HG03103 (cell line): ENCODE data around the gene MARK4.
"Not testable (repeated sequence)": the region's sequence is repeated elsewhere in the genome, so short reads cannot be mapped to it uniquely, and the experiment has no call there.

Source experiments
- ATAC-seq: cut with Tn5 transposase; IDR thresholded peaks from one replicate; pipeline ENCODE4 v1.9.1; 2021; ENCODE audit warnings: low read depth; ENCODE audit not compliant: unreplicated experiment

The MARK4 gene

DNA sequence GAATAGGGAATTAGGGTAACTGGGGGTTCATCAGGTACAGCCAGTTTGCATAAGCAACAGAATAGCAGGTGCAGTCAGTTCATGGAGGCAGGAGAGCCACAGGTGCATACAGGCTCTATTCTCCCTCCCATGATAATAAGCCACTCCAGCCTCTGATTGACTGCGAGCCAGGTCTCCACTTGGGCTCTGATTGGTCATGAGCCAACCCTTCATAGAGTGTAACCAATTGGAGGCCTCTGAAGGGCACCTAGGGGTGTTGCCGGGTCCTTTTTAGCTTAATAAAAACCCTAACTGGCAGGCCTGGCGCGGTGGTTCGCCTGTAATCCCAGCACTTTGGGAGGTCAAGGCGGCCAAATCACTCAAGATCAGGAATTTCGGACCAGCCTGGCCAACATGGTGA is 80.3 kb downstream of the MARK4 start:
- ATAC-seq, result no peak

DNA sequence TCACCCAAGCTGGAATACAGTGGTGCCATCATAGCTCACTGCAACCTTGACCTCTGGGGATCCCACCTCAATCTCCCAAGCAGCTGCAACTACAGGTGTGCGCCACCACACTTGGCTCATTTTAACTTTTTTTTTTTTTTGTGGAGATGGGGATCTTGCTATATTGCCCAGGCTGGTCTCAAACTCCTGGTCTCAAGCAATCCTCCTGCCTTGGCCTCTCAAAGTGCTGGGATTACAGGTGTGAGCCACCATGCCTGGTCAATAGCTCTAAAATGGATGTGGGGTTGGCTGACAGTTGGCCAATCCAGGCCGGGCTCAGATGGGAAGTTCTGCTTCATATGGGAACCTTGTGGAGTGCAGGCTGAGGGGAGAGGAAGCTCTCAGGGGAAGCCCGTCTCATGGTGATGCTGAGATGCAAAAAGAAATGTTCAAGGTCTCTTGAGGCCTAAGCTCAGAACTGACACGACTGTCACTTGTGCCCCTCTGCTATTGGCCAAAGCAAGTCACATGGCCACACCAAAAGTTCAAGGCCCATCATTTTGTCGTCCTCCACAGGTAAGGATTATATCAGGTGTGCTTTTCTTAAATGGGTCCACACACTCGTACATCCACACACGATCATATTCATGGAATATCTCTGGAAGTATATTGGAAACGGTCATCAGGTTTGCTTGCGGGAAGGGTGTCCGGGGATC is 82.7 kb downstream of the MARK4 start:
- no peak for ATAC-seq

DNA sequence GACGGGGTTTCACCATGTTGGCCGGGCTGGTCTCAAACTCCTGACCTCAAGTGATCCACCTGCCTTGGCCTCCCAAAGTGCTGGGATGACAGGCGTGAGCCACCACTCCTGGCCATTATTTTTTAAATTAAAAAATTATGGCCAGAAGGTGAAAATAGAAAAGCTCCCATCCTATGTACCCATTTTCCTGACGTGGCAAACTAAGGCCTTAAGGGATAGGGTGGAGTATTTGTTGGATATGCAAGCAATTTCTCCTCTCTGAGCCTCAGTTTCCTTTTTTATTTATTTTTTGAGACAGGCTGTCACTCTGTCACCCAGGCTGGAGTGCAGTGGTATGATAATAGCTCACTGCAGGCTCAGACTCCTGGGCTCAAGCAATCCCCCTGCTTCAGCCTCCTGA is 83.8 kb downstream of the MARK4 start:
- ATAC-seq, result not testable (repeated sequence)

DNA sequence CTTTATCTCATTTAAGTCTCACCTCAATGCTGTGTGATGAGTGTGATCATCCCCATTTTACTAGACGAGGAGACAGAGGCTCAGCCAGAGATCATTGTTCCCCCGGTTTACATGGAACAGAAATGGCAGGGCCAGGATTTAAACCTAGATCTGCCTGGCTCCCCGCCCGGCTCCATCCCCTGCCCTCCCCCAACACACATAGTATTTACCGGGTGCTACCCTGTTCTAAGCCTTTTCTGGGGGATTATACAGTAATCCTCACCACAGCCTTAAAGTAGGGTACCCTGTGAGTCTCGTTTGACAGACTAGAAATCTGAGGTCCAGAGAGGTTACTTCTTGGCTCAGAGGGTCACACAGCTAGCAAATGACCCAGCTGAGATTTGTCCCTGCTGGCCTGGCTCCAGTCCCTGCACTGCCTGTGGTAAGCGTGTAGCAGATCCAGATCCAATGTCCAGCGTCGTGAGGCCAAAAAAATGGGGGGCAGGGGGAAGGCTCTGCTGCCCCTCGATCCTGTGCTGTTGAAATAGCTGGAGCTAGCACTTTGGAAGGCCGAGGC is 85.7 kb downstream of the MARK4 start:
- no peak for ATAC-seq

DNA sequence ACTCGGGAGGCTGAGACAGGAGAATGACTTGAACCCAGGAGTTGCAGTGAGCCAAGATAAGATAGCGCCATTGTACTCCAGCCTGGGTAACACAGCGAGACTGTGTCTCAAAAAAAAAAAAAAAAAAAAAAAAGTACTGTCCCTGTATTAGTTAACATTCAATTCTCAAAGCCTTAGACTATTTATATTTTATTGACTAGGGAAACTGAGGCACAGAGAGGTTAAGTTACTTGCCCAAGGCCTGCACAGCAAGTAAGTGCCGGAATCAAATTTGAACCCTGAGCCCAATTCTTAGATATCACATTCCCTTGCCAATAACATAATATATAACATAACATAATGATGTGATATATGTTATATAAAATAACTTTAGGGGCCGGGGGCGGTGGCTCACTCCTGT is 88.6 kb downstream of the MARK4 start:
- no peak for ATAC-seq

DNA sequence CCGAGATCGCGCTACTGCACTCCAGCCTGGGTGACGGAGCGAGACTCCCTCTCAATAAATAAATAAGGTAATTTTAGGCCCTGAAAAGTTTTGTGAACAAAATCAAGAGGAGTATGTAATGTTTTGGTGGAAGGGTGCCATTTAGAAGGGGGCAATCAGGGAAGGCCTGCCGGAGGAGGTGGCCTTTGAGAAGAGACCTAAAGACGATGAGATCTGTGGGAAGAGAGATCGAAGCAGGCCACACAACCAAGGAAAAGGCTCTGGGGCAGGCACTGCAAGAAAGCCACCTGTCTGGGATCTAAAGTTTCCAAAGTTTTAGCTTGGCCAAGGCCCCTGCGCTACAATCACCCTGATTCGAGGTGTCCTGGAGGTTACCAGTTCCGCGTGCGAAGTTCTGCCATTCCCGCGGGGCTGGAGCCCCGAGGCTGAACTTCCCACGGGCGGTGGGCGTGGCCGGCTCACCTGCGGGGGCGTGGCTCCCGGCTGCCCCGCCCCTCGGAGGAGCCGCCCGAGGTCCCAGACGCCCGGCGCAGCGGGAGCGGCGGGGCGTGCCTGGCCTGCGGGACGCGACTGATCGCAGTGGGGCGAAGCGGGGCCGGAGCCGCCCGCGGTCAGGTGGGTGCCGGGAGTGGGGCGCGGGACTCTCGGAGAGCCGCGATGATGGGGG is 89.3 kb downstream of the MARK4 start, which contains the start of gene KLC3:
TSS of gene KLC3 (plus strand) at position 519 of the 667 bp plus-strand sequence. CDS start 4,792 bp downstream, outside the sequence.
- ATAC-seq, result no peak

DNA sequence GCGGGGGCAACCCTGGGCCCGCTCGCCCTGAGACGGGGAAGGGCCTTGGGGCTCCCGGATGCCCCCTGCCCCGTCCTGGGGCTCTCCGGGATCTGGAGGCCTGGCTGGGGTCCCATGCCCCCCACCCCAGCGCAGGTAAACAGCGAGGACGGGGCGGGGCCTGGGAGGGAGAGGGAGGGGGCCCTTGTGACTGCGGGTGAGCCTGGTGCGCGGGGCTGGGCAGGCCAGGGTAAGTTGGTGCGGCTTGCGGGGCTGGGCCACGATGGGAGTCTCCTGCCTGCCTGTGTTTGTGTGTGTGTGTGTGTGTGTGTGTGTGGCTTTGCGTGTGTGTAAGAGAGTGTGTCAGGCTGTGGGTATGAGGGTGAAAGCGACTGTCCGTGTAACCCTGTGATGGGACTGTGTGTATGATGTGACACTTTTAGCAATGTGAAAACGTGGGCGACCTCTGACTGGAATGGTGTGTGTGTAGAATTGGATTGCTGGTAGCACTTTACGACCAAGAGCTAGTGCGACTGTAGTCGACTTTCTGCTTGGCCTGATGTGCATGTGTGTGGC is 89.9 kb downstream of the MARK4 start:
- no peak for ATAC-seq

DNA sequence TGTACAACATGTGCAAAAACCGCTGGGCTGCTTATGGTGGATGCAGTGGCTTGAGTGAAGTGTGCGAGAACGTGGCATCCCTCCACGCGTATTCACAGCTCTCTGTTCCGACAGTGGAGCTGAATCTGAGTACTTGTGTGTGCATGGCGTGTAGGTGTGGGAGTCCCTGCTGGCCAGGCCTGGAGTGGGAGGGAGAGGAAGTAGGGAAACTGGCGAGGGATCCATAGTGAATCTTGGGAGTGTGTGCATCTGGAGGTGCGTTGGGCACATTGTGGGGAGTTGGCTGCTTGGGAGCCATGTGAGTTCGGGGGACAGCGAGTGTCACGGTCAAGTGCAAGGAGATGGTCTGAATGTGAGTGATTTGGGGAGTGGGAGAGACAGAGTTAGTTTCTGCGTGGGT is 91.8 kb downstream of the MARK4 start:
- ATAC-seq, result no peak

DNA sequence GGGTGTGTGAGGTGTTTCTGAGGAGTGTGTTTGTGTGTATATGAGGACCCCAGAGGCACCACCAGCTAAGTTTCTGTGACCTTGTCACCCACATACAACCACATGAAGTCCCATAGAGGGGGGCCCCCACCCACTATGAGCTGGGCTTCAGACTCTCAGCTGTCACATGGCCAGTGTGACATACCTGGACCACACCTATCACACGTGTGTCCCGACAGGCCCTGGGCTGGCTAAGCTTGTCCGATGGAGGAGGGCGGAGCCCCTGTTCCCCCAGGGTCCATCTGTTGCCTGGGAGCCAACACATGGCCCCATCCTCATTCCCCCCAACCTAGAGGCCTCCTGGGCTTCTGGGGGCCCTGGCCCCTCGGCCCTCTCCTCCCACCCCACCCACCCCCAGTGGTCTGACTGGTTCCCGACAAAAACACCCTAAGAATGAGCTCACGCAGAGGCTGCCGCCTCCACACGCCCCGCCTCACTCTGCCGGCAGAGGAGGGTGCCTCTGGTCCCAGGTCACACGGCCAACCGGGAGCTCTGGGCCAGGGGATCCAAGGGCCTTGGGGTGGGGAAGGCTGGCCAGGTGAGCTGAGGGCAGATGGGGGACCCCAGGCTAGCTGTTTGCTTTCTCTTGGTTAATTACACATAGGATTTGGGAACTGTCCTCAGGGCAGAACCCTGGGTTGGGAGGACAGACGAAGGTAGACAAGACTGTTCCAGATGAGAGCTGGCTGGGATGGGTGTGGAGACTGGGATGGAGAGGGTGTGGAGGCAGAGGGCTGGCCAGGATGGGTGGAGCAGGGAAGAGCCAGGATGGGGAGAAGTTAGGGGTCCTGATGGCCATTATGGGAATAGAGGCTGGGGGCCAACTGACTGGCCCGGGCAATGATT is 93.8 kb downstream of the MARK4 start:
- ATAC-seq, result no peak

DNA sequence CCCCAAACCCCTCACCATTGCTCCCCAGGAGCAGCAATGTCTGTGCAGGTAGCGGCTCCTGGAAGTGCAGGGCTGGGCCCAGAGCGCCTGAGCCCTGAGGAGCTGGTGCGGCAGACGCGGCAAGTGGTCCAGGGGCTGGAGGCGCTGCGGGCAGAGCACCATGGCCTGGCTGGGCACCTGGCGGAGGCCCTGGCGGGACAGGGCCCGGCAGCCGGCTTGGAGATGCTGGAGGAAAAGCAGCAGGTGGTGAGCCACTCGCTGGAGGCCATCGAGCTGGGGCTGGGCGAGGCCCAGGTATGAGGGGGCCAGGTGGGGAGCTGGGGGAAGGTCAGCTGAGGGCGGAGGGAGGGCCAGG is 94.4 kb downstream of the MARK4 start:
- ATAC-seq, result no peak

DNA sequence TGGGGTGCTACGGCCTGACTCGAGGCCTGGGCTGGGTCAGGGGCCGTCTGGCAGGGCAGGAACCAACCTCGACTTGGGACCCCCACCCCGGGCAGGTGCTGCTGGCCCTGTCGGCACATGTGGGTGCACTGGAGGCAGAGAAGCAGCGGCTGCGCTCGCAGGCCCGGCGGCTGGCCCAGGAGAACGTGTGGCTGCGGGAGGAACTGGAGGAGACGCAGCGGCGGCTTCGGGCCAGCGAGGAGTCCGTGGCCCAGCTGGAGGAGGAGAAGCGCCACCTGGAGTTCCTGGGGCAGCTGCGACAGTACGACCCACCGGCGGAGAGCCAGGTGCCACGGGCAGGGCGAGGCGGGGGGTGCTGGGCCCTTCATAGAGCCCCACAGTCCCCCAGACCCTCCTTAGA is 95.4 kb downstream of the MARK4 start:
- no peak for ATAC-seq

DNA sequence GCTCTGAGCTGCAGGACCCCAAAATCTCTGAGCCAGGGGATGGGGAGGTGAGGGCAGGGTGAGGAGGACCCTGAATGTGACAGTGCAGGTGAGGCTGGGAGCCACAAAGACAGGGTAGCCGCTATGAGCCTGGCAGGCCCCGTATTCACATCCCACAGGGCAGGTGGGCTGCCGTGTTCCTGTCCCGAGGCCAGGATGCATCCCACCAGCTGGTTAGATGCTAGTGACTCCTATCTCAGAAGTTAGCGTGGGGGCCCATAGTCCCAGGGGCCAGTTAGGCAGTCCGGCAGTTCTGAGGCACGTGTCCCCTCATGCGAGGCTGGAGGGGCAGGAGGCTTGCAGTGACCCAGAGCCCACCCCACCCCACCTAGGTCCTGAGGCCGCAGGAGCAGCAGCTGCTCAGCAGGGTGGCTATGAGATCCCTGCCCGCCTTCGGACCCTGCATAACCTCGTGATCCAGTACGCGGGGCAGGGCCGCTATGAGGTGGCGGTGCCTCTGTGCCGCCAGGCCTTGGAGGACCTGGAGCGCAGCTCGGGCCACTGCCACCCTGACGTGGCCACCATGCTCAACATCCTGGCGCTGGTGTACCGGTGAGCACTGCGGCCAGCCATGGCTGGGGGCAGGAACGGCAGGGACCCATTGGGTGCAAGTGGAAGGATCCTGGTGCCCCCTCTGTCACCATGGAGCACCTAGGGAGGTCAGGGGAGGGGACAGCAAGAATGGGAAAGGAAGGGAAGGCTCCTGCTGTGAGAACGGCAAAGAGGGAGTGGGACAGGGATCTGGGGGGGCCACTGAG is 96.7 kb downstream of the MARK4 start:
- ATAC-seq, result no peak

DNA sequence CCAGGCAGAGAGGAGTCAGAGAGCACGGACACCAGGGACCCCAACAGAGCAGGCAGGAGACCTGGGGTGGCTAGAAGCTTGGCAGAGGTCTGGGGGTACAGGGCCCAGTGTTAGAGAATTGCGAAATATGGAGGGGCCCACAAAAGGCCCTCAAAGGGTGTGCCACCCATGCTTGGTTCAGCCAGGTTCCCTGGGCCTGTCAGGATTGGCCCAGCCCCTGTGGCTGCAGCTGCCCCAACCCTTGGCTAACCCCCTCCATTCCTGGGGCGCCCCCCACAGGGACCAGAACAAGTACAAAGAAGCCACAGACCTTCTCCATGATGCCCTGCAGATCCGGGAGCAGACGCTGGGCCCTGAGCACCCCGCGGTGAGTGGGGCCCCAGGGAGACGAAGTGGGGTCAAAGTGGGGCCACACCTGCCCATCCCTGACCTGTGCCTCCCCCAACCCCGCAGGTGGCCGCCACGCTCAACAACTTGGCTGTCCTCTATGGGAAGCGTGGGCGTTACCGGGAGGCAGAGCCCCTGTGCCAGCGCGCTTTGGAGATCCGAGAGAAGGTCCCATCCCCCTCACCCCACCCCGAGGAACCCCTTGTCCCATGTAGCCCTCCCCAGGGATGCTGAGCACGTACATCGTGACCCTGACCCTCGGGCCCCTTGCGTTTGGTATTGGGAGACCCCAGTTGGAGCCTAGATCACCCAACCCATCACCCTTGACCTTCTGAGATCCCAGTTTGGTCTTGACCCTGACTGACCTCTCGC is 97.5 kb downstream of the MARK4 start:
- no peak for ATAC-seq

DNA sequence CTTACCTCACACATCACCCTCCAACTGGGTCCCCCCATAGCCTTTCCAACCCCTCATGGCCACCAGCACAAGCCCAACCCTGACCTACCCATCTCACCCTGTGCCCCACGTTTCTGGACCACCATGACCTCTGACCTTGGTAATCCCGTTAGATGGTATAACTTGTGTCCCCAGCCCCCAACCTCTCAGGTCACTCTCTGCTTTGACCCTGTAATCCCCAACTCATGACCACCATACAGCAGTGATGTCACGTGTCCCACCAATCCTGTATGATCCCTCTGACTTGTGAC is 98.0 kb downstream of the MARK4 start:
- no peak for ATAC-seq

DNA sequence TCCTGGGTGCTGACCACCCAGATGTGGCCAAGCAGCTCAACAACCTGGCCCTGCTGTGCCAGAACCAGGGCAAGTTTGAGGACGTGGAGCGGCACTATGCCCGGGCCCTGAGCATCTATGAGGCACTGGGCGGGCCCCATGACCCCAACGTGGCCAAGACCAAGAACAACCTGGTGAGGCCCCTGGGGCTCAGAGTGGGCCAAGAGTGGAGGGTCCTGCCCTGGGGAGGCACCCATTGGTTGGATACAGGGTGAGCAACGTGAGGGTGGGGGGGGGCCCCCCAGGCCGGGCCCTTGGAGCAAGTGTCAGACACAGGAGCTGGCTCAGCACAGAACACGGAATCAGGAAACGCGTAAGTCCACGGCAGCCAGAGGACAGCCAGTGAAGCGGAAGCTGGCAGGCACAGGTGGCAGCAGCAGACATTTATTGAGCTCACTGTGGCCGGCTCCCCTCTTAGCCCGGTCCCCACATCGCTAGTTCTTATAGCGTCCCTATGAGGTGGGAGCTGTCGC is 98.4 kb downstream of the MARK4 start:
- ATAC-seq, result no peak

DNA sequence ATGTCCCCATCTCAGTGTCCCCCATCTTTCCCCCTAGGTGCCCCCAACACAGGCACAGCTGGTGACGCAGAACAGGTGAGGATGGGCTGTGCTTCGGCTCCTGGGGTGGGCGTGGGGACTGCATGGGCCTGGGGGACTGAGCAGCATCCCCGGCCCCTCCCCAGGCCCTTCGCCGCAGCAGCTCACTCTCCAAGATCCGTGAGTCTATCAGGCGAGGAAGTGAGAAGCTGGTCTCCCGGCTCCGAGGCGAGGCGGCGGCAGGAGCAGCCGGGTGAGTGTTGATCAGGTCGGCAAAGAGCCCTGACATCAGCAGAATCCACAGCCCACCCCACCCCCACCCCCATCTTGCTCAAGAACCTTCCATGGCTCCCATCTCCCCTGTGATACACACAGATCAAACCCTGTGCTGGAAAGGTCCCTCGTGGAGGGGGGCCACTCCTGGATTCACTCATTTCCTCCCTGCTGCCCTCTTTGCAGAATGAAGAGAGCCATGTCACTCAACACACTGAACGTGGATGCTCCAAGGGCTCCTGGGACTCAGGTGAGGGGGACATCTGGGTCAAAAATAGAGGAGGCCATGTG is 99.5 kb downstream of the MARK4 start:
- no peak for ATAC-seq

DNA sequence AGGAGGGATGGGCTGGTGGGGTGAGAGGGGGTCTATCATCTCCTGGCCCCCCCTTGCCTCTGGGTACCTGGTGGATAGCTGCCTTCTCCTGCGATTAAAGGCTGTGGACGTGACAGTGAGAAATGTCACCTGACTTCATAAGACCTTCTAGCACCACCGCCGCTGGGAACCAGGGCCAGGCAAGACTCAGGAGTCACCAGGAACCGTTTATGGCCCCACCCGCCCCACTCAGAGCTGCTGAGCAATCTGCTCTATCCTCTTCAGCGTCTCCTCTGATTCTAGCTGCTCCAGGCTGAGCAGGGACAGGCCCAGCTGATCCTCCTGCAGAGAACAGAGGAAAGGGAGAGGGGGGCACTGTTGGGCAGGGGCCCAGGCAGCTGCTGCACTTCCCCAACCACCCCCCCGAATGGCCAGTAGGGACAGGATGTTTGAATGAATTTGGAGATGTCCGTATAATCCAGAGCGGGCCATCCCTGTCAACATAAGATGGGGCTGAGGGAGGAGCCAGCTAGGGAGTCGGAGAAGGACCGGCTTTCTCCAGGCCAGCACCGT is 100.4 kb downstream of the MARK4 start:
- ATAC-seq, result no peak

DNA sequence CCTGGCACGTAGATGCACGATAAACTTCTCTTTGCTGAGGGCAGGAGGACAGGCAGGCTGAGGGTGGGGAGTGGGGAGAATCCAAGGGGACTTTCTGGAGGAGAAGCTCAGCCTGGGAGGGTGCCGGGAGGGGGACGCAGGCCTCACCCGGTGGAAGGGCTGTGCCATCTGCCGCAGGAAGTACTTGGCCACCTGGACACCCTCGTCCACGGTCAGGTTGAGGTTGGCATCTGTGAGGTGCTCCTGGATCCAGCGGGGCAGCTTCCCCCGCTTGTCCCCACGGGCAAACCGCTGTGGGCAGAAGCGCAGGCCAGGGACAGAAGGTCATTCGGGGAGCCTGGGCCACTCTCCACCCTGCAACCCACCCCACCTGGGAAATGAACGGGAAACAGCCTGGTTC is 101.0 kb downstream of the MARK4 start:
- ATAC-seq, result no peak

DNA sequence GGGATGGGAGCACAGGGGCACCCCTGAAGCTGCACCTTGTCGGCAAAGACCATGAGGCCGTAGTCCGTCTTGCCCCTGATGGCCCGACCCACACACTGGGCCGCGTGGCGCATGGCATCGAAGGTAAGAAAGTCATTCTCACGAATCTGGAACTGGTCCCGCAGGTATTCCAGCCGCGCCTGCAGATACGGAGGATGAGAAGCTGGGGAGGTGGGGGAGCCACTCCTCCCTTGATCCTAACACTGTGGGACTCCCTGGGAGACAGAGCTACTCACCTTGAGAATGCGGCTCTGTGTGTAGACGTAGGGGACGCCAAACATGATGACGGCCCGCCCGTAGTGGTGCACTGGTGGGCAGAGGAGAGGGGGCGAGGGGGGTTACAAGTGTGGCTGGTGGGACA is 101.4 kb downstream of the MARK4 start:
- ATAC-seq, result no peak
